ENCODE measurements around the gene DLEC1. TPM values are rescaled to one million over a fixed set of nuclear protein-coding genes. Genes with fewer than 3 reads are reported as not detected.

Gene DLEC1
- total RNA-seq, 2 experiments from 2014 or later, result 0.70 to 1.1 TPM

DNA sequence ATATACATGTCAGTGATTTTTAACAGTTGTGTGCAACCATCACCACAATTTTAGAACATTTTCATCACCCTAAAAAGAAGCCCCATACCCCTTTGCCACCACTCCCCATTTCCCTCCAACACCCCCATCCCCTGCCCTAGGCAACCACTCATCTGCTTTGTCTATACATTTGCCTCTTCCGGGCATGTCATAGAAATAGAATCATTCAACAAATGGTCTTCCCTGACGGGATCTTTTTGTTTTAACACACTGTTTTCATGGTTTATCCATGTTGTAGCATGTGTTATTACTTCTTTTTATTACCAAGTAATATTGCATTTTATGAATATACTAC lies 44.4 kb upstream of the DLEC1 start:
- H3K27ac Mint-ChIP-seq, result peak overlapping the region; percentile 94
- no peak for DNase-seq
- peaks cover 13% of the 10 kb centered on the region for H3K36me3 Mint-ChIP-seq
- intact Hi-C loops (cut with micrococcal nuclease), result loop anchor here (1.0 to 2.0 kb wide), 2 partner anchors 143 to 1002 kb away; partner anchors contain the start of genes ACAA1, EPM2AIP1 and MLH1
- peaks cover 58% of the 10 kb centered on the region for H3K4me1 Mint-ChIP-seq (ENCODE audit: low read depth)
- H3K4me3 Mint-ChIP-seq, result peak overlapping the region; percentile 90
- CTCF ChIA-PET, result interaction anchor here (1.0 to 3.3 kb wide), 2 partner anchors 20 to 44 kb away, joined by 3 to 21 read pairs; partner anchors contain the start of gene DLEC1
- H3K27me3 Mint-ChIP-seq, result no peaks in the 10 kb centered on the region
- POLR2A ChIA-PET, result interaction anchor here (1.0 kb wide), 1 partner anchor 28 kb away, joined by 5 read pairs; no protein-coding TSS in a partner anchor
- H3K9me3 Mint-ChIP-seq, result no peaks in the 10 kb centered on the region

- ChIA-PET POLR2A (interaction anchor here (1.0 kb wide), 1 partner anchor 43 kb away, joined by 4 read pairs; the partner anchor contains the start of gene DLEC1), CTCF (interaction anchor here (0.6 to 2.2 kb wide), 23 partner anchors 9 to 526 kb away, joined by 3 to 48 read pairs (median 4); partner anchors contain the start of genes ACAA1, DLEC1, EXOG and OXSR1)
- Mint-ChIP-seq H3K27ac (peak overlapping the region; percentile 94), H3K4me1 (ENCODE audit: low read depth) (peaks cover 59% of the 10 kb centered on the region), H3K4me3 (peak overlapping the region; percentile 90), H3K27me3 (no peaks in the 10 kb centered on the region), H3K9me3 (no peaks in the 10 kb centered on the region), H3K36me3 (peaks cover 13% of the 10 kb centered on the region)
- DNase-seq, result peak; percentile 39
- intact Hi-C loops (cut with micrococcal nuclease), result loop anchor here (1.0 to 2.0 kb wide), 2 partner anchors 22 to 1003 kb away; partner anchors contain the start of genes EPM2AIP1 and MLH1
Measured at GRCh38 chr3:37995652-37996641, 43.1 kb upstream of the DLEC1 start.

DNA sequence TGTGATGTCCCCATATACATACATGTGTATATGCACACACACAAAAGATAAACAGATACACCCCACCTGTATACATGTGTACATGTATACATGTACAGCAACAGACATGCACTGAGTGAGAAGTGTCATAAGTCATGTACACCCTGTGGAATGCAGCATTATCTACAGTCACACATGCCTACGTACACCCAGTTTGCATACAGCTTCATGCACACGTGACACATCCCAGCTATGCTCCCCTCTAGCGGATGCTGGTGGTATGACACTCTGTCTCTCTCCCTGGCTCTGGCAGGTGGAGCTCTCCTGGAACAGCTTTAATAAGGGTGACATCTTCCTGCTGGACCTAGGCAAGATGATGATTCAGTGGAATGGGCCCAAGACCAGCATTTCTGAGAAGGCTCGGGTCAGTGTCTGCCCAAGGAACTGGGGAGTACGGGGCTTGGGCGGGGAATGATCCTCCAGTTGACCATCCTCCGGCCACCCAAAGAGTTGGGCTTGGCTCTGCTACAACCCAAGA lies 42.2 kb upstream of the DLEC1 start:
- Mint-ChIP-seq H3K27ac (peak overlapping the region; percentile 94), H3K4me1 (ENCODE audit: low read depth) (peaks cover 59% of the 10 kb centered on the region), H3K4me3 (no peak overlapping the region), H3K27me3 (no peaks in the 10 kb centered on the region), H3K36me3 (peaks cover 13% of the 10 kb centered on the region), H3K9me3 (no peaks in the 10 kb centered on the region)
- ChIA-PET POLR2A (interaction anchor here (0.5 to 1.0 kb wide), 2 partner anchors 34 to 42 kb away, joined by 4 read pairs; partner anchors contain the start of gene DLEC1), CTCF (interaction anchor here (0.6 to 2.2 kb wide), 27 partner anchors 9 to 525 kb away, joined by 3 to 48 read pairs (median 4); partner anchors contain the start of genes ACAA1, DLEC1, EXOG and OXSR1)
- DNase-seq, result peak; percentile 91
- intact Hi-C loops (cut with micrococcal nuclease), result loop anchor here (1.0 kb wide), 1 partner anchor 23 kb away; no protein-coding TSS in a partner anchor

GRCh38 chr3:37997342-37997741 lies 41.7 kb upstream of the DLEC1 start:
- POLR2A ChIA-PET, result interaction anchor here (0.5 to 1.0 kb wide), 2 partner anchors 34 to 42 kb away, joined by 4 read pairs; partner anchors contain the start of gene DLEC1
- Mint-ChIP-seq H3K27ac (no peak overlapping the region), H3K4me1 (ENCODE audit: low read depth) (peaks cover 59% of the 10 kb centered on the region), H3K4me3 (no peak overlapping the region), H3K36me3 (peaks cover 13% of the 10 kb centered on the region), H3K27me3 (no peaks in the 10 kb centered on the region), H3K9me3 (no peaks in the 10 kb centered on the region)
- CTCF ChIA-PET, result interaction anchor here (0.7 to 2.2 kb wide), 26 partner anchors 8 to 524 kb away, joined by 3 to 48 read pairs (median 4); partner anchors contain the start of genes ACAA1, DLEC1, EXOG and XYLB
- peak; percentile 8 for DNase-seq
- intact Hi-C loops (cut with micrococcal nuclease), result no loop called here

DNA sequence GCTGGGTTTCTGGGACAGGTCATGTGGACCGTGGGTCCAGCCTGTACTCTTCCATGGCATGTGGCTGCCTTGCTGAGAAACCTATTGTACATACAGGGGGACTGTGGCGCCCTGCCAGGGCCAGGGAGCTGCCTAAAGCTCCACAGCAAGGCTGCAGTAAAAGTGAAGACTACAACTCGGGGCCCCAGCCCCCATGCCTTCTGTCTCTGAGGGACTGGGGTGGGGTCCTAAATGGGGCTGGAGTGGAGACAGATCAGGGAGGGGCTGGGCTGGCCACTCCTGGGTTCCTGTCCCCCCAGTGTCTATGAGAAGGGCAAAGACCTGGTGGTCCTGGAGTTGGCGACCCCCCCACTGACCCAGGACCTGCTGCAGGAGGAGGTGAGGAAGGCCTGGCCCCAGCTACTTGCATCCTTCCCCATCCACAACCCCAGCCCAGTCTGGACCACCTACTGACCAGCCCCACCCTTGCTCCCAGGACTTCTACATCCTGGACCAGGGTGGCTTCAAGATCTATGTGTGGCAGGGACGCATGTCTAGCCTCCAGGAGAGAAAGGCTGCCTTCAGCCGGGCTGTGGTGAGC lies 41.1 kb upstream of the DLEC1 start:
- no peak for DNase-seq
- Mint-ChIP-seq H3K36me3 (peaks cover 13% of the 10 kb centered on the region), H3K4me3 (peak overlapping the region; percentile 75), H3K27ac (peak overlapping the region; percentile 92), H3K9me3 (no peaks in the 10 kb centered on the region), H3K27me3 (no peaks in the 10 kb centered on the region), H3K4me1 (ENCODE audit: low read depth) (peaks cover 60% of the 10 kb centered on the region)
- CTCF ChIA-PET, result interaction anchor here (0.7 to 2.2 kb wide), 12 partner anchors 13 to 498 kb away, joined by 3 to 48 read pairs (median 6); partner anchors contain the start of genes EXOG and XYLB
- POLR2A ChIA-PET, result no interaction called here
- intact Hi-C loops (cut with micrococcal nuclease), result no loop called here

DNA sequence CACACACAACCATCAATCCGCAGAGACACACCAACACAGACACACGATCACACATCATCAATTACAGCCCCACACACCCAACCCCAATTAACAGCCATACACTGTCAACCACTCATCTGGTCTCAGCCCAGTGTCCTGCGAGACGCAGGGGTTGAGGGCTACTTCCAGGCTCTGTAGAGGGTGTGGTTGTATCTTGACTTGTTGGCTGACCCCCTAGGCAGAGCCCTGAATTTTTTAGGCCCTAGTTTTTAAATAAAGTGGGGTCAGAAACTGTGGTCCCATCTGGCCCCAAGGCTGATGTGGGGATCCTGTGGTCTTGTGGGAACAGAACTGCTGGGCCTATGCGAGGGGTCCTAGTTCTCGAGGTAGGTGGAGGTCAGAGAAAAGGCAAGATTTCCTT lies 39.2 kb upstream of the DLEC1 start:
- H3K36me3 Mint-ChIP-seq, result peaks cover 20% of the 10 kb centered on the region
- DNase-seq, result peak; percentile 8
- H3K27ac Mint-ChIP-seq, result peak overlapping the region; percentile 26
- H3K4me3 Mint-ChIP-seq, result no peak overlapping the region
- CTCF ChIA-PET, result no interaction called here
- POLR2A ChIA-PET, result no interaction called here
- intact Hi-C loops (cut with micrococcal nuclease), result no loop called here
- H3K9me3 Mint-ChIP-seq, result no peaks in the 10 kb centered on the region
- peaks cover 60% of the 10 kb centered on the region for H3K4me1 Mint-ChIP-seq (ENCODE audit: low read depth)
- no peaks in the 10 kb centered on the region for H3K27me3 Mint-ChIP-seq

DNA sequence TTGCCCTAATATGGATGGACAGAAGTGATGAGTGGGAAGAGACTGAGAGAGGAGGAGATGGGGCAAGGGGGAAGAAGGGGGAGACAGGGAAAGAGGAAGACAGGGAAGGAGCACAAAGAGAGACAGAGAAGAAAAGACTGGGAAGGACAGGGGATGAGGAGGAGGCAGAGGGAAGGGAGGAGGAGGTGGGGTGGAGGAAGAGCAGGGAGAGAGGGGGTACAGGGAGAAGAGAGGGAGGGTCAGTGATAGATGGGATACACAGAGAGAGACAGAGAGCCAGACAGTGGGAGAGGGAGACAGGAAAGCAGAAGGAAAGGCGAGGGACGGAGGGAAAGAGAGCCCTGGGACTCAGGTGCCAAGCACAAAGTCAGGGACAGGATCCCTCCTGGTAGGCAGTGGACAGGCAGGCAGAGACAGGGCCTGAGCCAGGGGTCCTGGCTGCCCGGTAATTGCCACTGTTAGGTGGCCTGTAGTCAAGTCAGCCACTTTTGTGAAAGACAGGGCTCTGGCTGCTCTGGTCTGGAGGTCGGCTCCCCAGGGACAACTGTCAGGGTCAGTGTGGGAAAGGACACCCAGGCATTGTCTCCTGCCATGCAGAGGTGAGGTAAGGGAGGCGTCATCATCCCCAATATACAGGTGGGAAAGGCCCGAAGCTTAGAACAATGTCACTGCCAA lies 38.6 kb upstream of the DLEC1 start:
- intact Hi-C loops (cut with micrococcal nuclease), result no loop called here
- Mint-ChIP-seq H3K27ac (no peak overlapping the region), H3K4me1 (ENCODE audit: low read depth) (peaks cover 56% of the 10 kb centered on the region), H3K4me3 (no peak overlapping the region), H3K9me3 (no peaks in the 10 kb centered on the region), H3K36me3 (peaks cover 21% of the 10 kb centered on the region), H3K27me3 (no peaks in the 10 kb centered on the region)
- DNase-seq, result peak; percentile 6
- CTCF ChIA-PET, result interaction anchor here (1.7 kb wide), 1 partner anchor 23 kb away, joined by 4 read pairs; no protein-coding TSS in a partner anchor
- POLR2A ChIA-PET, result no interaction called here

DNA sequence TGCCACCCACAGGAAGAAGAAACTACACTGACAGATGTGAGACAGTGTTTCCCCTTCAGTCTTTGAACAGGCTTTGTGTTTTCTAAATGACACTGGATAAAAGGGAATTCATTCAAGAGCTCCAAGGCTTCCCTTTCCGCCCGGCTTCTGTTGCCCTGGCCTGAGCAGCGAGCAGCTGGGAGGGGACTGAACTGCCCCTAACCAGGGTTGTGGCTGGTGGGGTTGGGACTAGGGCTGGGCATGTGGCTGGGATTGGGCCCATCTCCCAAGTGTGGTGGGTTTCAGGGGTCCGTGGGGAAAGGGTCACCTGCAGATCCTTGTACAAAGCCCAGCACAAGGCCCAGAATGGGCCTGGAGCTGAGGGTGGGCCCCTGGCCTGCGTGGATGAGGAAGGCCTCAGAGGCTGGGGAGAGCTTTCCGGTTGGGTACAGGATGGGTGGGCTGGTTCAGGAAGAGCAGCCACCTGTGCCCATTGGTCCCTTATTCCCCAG lies 38.0 kb upstream of the DLEC1 start:
- peaks cover 16% of the 10 kb centered on the region for H3K36me3 Mint-ChIP-seq
- peaks cover 49% of the 10 kb centered on the region for H3K4me1 Mint-ChIP-seq (ENCODE audit: low read depth)
- no peak overlapping the region for H3K27ac Mint-ChIP-seq
- no peak overlapping the region for H3K4me3 Mint-ChIP-seq
- no peaks in the 10 kb centered on the region for H3K9me3 Mint-ChIP-seq
- intact Hi-C loops (cut with micrococcal nuclease), result no loop called here
- ChIA-PET POLR2A (no interaction called here), CTCF (interaction anchor here (1.0 to 1.7 kb wide), 5 partner anchors 16 to 68 kb away, joined by 3 to 11 read pairs (median 4); no protein-coding TSS in a partner anchor)
- no peaks in the 10 kb centered on the region for H3K27me3 Mint-ChIP-seq
- peak; percentile 4 for DNase-seq

DNA sequence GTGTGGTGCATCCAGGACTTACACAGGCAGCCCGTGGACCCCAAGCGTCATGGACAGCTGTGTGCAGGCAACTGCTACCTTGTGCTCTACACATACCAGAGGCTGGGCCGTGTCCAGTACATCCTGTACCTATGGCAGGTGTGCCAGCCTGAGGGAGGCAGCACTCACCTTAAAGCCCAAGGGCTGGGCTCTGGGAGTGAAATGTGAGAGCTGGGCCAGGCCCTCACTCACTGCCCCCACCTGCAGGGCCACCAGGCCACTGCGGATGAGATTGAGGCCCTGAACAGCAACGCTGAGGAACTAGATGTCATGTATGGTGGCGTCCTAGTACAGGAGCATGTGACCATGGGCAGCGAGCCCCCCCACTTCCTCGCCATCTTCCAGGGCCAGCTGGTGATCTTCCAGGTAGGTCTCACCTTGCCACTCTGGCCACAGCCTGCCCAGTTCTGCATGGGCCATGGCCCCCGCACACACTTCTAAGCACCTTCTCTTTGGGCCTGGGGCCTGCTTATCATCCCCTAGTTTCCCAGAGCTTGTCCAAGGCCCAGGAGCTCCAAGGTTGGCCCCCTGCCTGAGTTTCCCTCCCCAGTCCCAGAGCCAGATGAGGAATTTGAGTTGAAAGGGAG lies 37.4 kb upstream of the DLEC1 start:
- DNase-seq, result peak; percentile 9
- Mint-ChIP-seq H3K4me3 (no peak overlapping the region), H3K27ac (no peak overlapping the region), H3K4me1 (ENCODE audit: low read depth) (peaks cover 44% of the 10 kb centered on the region), H3K9me3 (no peaks in the 10 kb centered on the region), H3K36me3 (peaks cover 11% of the 10 kb centered on the region), H3K27me3 (no peaks in the 10 kb centered on the region)
- CTCF ChIA-PET, result interaction anchor here (0.7 to 1.7 kb wide), 6 partner anchors 16 to 67 kb away, joined by 3 to 11 read pairs (median 4); no protein-coding TSS in a partner anchor
- POLR2A ChIA-PET, result no interaction called here
- intact Hi-C loops (cut with micrococcal nuclease), result no loop called here

DNA sequence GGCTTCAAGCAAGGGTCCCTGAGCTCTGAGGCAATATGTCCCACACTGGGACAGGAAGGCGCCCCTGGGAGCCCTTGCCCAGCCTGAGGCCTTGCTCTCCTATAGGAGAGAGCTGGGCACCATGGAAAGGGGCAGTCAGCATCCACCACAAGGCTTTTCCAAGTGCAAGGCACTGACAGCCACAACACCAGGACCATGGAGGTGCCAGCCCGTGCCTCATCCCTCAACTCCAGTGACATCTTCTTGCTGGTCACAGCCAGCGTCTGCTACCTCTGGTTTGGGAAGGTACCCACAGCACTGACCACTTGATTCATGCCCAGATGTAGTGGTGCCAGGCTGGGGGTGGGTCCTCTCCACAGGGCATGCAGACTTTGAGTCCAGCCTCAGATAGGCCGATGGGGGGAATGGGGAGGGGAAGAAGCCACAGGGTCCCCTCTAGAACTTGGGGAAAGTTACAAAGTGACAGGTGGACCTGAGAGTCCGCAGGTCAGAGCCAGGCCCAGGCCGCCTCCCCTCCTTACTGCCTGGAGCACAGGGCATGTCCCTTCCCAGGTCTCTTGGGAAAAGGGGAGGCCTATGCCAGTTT lies 36.6 kb upstream of the DLEC1 start:
- H3K4me1 Mint-ChIP-seq (ENCODE audit: low read depth), result peaks cover 36% of the 10 kb centered on the region
- CTCF ChIA-PET, result interaction anchor here (0.7 to 1.9 kb wide), 5 partner anchors 21 to 66 kb away, joined by 3 to 11 read pairs (median 4); partner anchors contain the start of gene DLEC1
- peak; percentile 7 for DNase-seq
- H3K4me3 Mint-ChIP-seq, result no peak overlapping the region
- intact Hi-C loops (cut with micrococcal nuclease), result no loop called here
- no peaks in the 10 kb centered on the region for H3K27me3 Mint-ChIP-seq
- no peak overlapping the region for H3K27ac Mint-ChIP-seq
- H3K9me3 Mint-ChIP-seq, result no peaks in the 10 kb centered on the region
- POLR2A ChIA-PET, result no interaction called here
- peaks cover 8% of the 10 kb centered on the region for H3K36me3 Mint-ChIP-seq

All from activated CD4-positive, alpha-beta memory T cell treated with anti-CD3 and anti-CD28 coated beads for 36 hours (primary cell).